Neural progenitor cell (in vitro differentiated cells): ENCODE data around the gene ADK. TPM values are rescaled to one million over a fixed set of nuclear protein-coding genes. Genes with fewer than 3 reads are reported as not detected.

ENCODE experiments used
- DNase-seq: peaks from one replicate; pipeline ENCODE4 v3.0.0-alpha.2; 2016; ENCODE audit warnings: low spot score
- H2AFZ ChIP-seq: fragments of 200-600 bp; sonication (generic); replicated peaks from 2 replicates; pipeline ENCODE4 v1.6.1; 2016; ENCODE audit warnings: antibody characterized with exemption
- H3F3A ChIP-seq: fragments of 200-600 bp; sonication (generic); 2 replicates; pipeline ENCODE4 v1.6.1; 2016; ENCODE audit warnings: antibody characterized with exemption, low read depth
- H3K27ac ChIP-seq: fragments of 200-600 bp; sonication (generic); 2 replicates; pipeline ENCODE4 v1.5.1; 2016; ENCODE audit warnings: mild to moderate bottlenecking
- H3K27me3 ChIP-seq: fragments of 200-600 bp; sonication (generic); 2 replicates; pipeline ENCODE4 v1.6.1; 2016; ENCODE audit warnings: mild to moderate bottlenecking, moderate library complexity
- H3K36me3 ChIP-seq: fragments of 200-600 bp; sonication (generic); 2 replicates; pipeline ENCODE4 v1.5.1; 2016
- H3K4me1 ChIP-seq: fragments of 200-600 bp; sonication (generic); 2 replicates; pipeline ENCODE4 v1.6.1; 2016; ENCODE audit warnings: mixed run types
- H3K4me2 ChIP-seq: fragments of 200-600 bp; sonication (generic); 2 replicates; pipeline ENCODE4 v1.6.1; 2016
- H3K4me3 ChIP-seq: fragments of 200-600 bp; sonication (generic); 2 replicates; pipeline ENCODE4 v1.5.1; 2016
- H3K79me2 ChIP-seq: fragments of 200-600 bp; sonication (generic); 2 replicates; pipeline ENCODE4 v1.6.1; 2016; ENCODE audit warnings: low read depth
- H3K9ac ChIP-seq: fragments of 200-600 bp; sonication (generic); 2 replicates; pipeline ENCODE4 v1.6.1; 2016
- H3K9me3 ChIP-seq: fragments of 200-600 bp; sonication (generic); 2 replicates; pipeline ENCODE4 v1.5.1; 2016; ENCODE audit warnings: low read depth
- H4K20me1 ChIP-seq: fragments of 200-600 bp; sonication (generic); 2 replicates; pipeline ENCODE4 v1.6.1; 2016; ENCODE audit warnings: low read depth
- H3K27ac Mint-ChIP-seq: 3 replicates; pipeline ENCODE4 v1.8.0; 2021; ENCODE audit warnings: mixed read lengths
- H3K27me3 Mint-ChIP-seq: 2 replicates; pipeline ENCODE4 v1.8.0; 2022; ENCODE audit warnings: low read depth, mild to moderate bottlenecking, inconsistent platforms, moderate library complexity, mixed read lengths; ENCODE audit not compliant: insufficient read depth
- H3K36me3 Mint-ChIP-seq: 3 replicates; pipeline ENCODE4 v1.8.0; 2021; ENCODE audit warnings: mixed read lengths
- H3K4me1 Mint-ChIP-seq: 3 replicates; pipeline ENCODE4 v1.8.0; 2021; ENCODE audit warnings: mixed read lengths
- H3K4me3 Mint-ChIP-seq: 3 replicates; pipeline ENCODE4 v1.8.0; 2021; ENCODE audit warnings: mild to moderate bottlenecking, moderate library complexity, mixed read lengths
- H3K9me3 Mint-ChIP-seq: 3 replicates; pipeline ENCODE4 v1.8.0; 2020; ENCODE audit warnings: mixed read lengths
- CTCF ChIP-seq: fragments of 200-600 bp; sonication (generic); IDR thresholded peaks from 2 replicates; pipeline ENCODE4 v1.5.1; 2017; ENCODE audit warnings: antibody characterized with exemption, mild to moderate bottlenecking
- EZH2 ChIP-seq: fragments of 200-600 bp; sonication (generic); IDR thresholded peaks from 2 replicates; pipeline ENCODE4 v1.6.1; 2017; ENCODE audit warnings: antibody characterized with exemption, mild to moderate bottlenecking, moderate library complexity
- EZH2phosphoT487 ChIP-seq: fragments of 200-600 bp; sonication (generic); IDR thresholded peaks from 2 replicates; pipeline ENCODE4 v1.6.1; 2017; ENCODE audit warnings: antibody characterized with exemption
- total RNA-seq: library from RNA; depleted of rRNA; stranded (reverse); fragments of >200 nt; gene quantifications from 2 replicates; pipeline ENCODE4 v1.2.3, GENCODE V29; 2015; ENCODE audit warnings: low replicate concordance

The ADK gene
- total RNA-seq, 1 donor from 2014 or later, result 50.9 TPM

- H3K4me1 ChIP-seq, result no peaks in the 10 kb centered on the region
- H3K4me3 ChIP-seq, result no peak overlapping the region
- no peaks in the 10 kb centered on the region for H3K79me2 ChIP-seq
- Mint-ChIP-seq H3K27me3 (peaks cover 3% of the 10 kb centered on the region), H3K4me1 (no peaks in the 10 kb centered on the region), H3K9me3 (no peaks in the 10 kb centered on the region), H3K36me3 (no peaks in the 10 kb centered on the region), H3K27ac (no peak overlapping the region), H3K4me3 (no peak overlapping the region)
- no peaks in the 10 kb centered on the region for H3K27me3 ChIP-seq
- no peak overlapping the region for H3K27ac ChIP-seq
- no peak for DNase-seq
- H2AFZ ChIP-seq, result no peak overlapping the region
- H3K4me2 ChIP-seq, result no peak overlapping the region
- H3F3A ChIP-seq, result no peaks in the 10 kb centered on the region
- no peak for TF ChIP-seq EZH2
- TF ChIP-seq EZH2phosphoT487, result no peak
- no peak for TF ChIP-seq CTCF
- H3K36me3 ChIP-seq, result no peaks in the 10 kb centered on the region
- no peaks in the 10 kb centered on the region for H4K20me1 ChIP-seq
- H3K9ac ChIP-seq, result no peak overlapping the region
- no peaks in the 10 kb centered on the region for H3K9me3 ChIP-seq
Observed at GRCh38 chr10:74233281-74233680, 82.3 kb downstream of the ADK start.

DNA sequence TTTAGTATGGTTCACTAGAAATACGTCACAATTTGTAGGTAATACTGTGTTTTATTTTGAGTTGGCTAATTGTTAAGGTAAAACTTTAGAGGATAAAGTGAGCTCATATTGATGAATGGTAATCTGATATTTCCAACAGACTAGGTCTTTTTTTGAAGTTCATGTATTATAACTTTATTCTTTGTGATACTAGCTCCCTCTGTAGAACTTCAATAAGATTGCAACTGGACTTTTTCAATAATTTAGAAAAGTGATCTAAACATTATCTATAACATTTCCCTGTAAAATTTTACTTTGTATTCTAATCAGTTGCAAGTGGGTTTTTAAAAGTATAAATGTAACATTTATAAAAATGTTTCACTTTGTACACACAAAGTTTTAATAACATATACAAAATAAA is 83.5 kb downstream of the ADK start:
- Histone ChIP-seq H3K4me1 (no peaks in the 10 kb centered on the region), H4K20me1 (no peaks in the 10 kb centered on the region), H3K27ac (no peak overlapping the region), H3K36me3 (no peaks in the 10 kb centered on the region), H3K27me3 (no peaks in the 10 kb centered on the region), H3K4me3 (no peak overlapping the region), H3F3A (no peaks in the 10 kb centered on the region), H3K9ac (no peak overlapping the region), H3K9me3 (no peaks in the 10 kb centered on the region), H2AFZ (no peak overlapping the region), H3K4me2 (no peak overlapping the region), H3K79me2 (no peaks in the 10 kb centered on the region)
- DNase-seq, result no peak
- Mint-ChIP-seq H3K4me3 (no peak overlapping the region), H3K9me3 (no peaks in the 10 kb centered on the region), H3K4me1 (no peaks in the 10 kb centered on the region), H3K36me3 (no peaks in the 10 kb centered on the region), H3K27me3 (peaks cover 3% of the 10 kb centered on the region), H3K27ac (no peak overlapping the region)
- no peak for TF ChIP-seq EZH2phosphoT487
- TF ChIP-seq EZH2, result no peak
- no peak for TF ChIP-seq CTCF

- Histone ChIP-seq H3K27ac (no peak overlapping the region), H4K20me1 (no peaks in the 10 kb centered on the region), H3K36me3 (no peaks in the 10 kb centered on the region), H3K9me3 (no peaks in the 10 kb centered on the region), H3K4me2 (no peak overlapping the region), H3K4me1 (no peaks in the 10 kb centered on the region), H3K27me3 (no peaks in the 10 kb centered on the region), H3F3A (no peaks in the 10 kb centered on the region), H2AFZ (no peak overlapping the region), H3K79me2 (no peaks in the 10 kb centered on the region), H3K4me3 (no peak overlapping the region), H3K9ac (no peak overlapping the region)
- no peak for TF ChIP-seq EZH2
- TF ChIP-seq CTCF, result no peak
- no peak for TF ChIP-seq EZH2phosphoT487
- no peaks in the 10 kb centered on the region for H3K4me1 Mint-ChIP-seq
- no peaks in the 10 kb centered on the region for H3K27me3 Mint-ChIP-seq
- DNase-seq, result no peak
- H3K9me3 Mint-ChIP-seq, result peaks cover 3% of the 10 kb centered on the region
- peaks cover 6% of the 10 kb centered on the region for H3K36me3 Mint-ChIP-seq
- H3K27ac Mint-ChIP-seq, result no peak overlapping the region
- H3K4me3 Mint-ChIP-seq, result no peak overlapping the region
Observed at GRCh38 chr10:74238031-74238431, 87.0 kb downstream of the ADK start.

DNA sequence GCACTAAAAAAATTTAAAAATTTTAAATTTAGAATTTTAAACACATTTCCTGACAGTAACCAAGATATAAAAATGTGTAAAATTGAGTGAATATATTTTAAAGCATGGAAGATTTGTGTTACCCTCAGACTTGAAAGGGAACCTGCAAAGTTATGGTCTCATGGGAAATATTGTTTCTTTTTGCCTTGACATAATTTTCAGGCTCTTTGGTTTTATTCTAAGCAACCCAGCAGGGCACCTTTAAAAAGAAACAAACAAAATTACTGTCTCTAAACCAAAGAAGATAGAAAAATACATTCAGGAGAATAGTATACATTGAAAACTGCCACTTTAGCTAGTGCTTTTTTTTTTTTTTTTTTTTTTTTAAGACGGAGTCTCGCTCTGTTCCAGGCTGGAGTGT is 87.5 kb downstream of the ADK start:
- Histone ChIP-seq H3K9me3 (no peaks in the 10 kb centered on the region), H3K9ac (no peak overlapping the region), H3K4me3 (no peak overlapping the region), H3K27ac (no peak overlapping the region), H3K4me1 (no peaks in the 10 kb centered on the region), H3K27me3 (no peaks in the 10 kb centered on the region), H3F3A (no peaks in the 10 kb centered on the region), H3K36me3 (no peaks in the 10 kb centered on the region), H4K20me1 (no peaks in the 10 kb centered on the region), H3K79me2 (no peaks in the 10 kb centered on the region), H3K4me2 (no peak overlapping the region), H2AFZ (no peak overlapping the region)
- H3K4me1 Mint-ChIP-seq, result no peaks in the 10 kb centered on the region
- H3K36me3 Mint-ChIP-seq, result peaks cover 8% of the 10 kb centered on the region
- H3K4me3 Mint-ChIP-seq, result no peak overlapping the region
- H3K27me3 Mint-ChIP-seq, result no peaks in the 10 kb centered on the region
- H3K27ac Mint-ChIP-seq, result no peak overlapping the region
- peaks cover 3% of the 10 kb centered on the region for H3K9me3 Mint-ChIP-seq
- no peak for TF ChIP-seq EZH2
- TF ChIP-seq EZH2phosphoT487, result no peak
- no peak for TF ChIP-seq CTCF
- DNase-seq, result no peak
